Measurements from ENCODE around the gene LRRC7. TPM values are rescaled to one million over a fixed set of nuclear protein-coding genes. Genes with fewer than 3 reads are reported as not detected.

The LRRC7 gene
- total and polyA plus RNA-seq, 9 donors = 0.01 to 0.45 (median 0.13) TPM; not detected in 4

- no peaks in the 10 kb centered on the region for H3K27me3 ChIP-seq
- no peak overlapping the region for H3K27ac ChIP-seq
- intact Hi-C loops (cut with DNase I) = no loop called here
- H3K36me3 ChIP-seq = no peaks in the 10 kb centered on the region
- H3K9me3 ChIP-seq = no peaks in the 10 kb centered on the region
- no peak for DNase-seq
- TF ChIP-seq CTCF (IDR thresholded peaks at IDR 0.05) (no peak), EP300 (IDR thresholded peaks at IDR 0.05) (no peak), POLR2A (IDR thresholded peaks at IDR 0.05) (no peak)
- no peaks in the 10 kb centered on the region for H3K4me1 ChIP-seq (ENCODE audit: insufficient read depth)
- H3K4me3 ChIP-seq = no peak overlapping the region
- WGBS, 3 donors = 84 to 88% (median 85%) methylated on average over 3 of the region's 3 CpGs
These were observed 265.8 kb downstream of the LRRC7 start for GRCh38 chr1:69833536-69833935.

- Histone ChIP-seq H3K27ac (no peak overlapping the region), H3K4me3 (no peak overlapping the region), H3K4me1 (ENCODE audit: insufficient read depth) (no peaks in the 10 kb centered on the region), H3K36me3 (no peaks in the 10 kb centered on the region), H3K27me3 (no peaks in the 10 kb centered on the region), H3K9me3 (no peaks in the 10 kb centered on the region)
- no peak for DNase-seq
- TF ChIP-seq EP300 (IDR thresholded peaks at IDR 0.05) (no peak), POLR2A (IDR thresholded peaks at IDR 0.05) (no peak), CTCF (IDR thresholded peaks at IDR 0.05) (no peak)
- intact Hi-C loops (cut with DNase I) = no loop called here
- WGBS, 3 donors = 73 to 88% (median 86%) methylated on average over 2 of the region's 2 CpGs
These were observed 266.6 kb downstream of the LRRC7 start for GRCh38 chr1:69834336-69834735.

GRCh38 chr1:69835955-69836354 is 268.2 kb downstream of the LRRC7 start:
- H3K4me3 ChIP-seq = no peak overlapping the region
- no peak for TF ChIP-seq POLR2A (IDR thresholded peaks at IDR 0.05)
- no peak for TF ChIP-seq CTCF (IDR thresholded peaks at IDR 0.05)
- no peak for TF ChIP-seq EP300 (IDR thresholded peaks at IDR 0.05)
- no peaks in the 10 kb centered on the region for H3K4me1 ChIP-seq (ENCODE audit: insufficient read depth)
- DNase-seq = no peak
- no peaks in the 10 kb centered on the region for H3K27me3 ChIP-seq
- H3K9me3 ChIP-seq = no peaks in the 10 kb centered on the region
- WGBS, 3 donors = 79 to 89% (median 88%) methylated on average over 2 of the region's 2 CpGs
- no peak overlapping the region for H3K27ac ChIP-seq
- no peaks in the 10 kb centered on the region for H3K36me3 ChIP-seq
- intact Hi-C loops (cut with DNase I) = no loop called here

- H3K4me3 ChIP-seq = no peak overlapping the region
- no peaks in the 10 kb centered on the region for H3K27me3 ChIP-seq
- H3K27ac ChIP-seq = no peak overlapping the region
- WGBS, 3 donors = 91 to 96% (median 95%) methylated on average over 1 of the region's 1 CpG
- intact Hi-C loops (cut with DNase I) = no loop called here
- no peaks in the 10 kb centered on the region for H3K4me1 ChIP-seq (ENCODE audit: insufficient read depth)
- no peak for DNase-seq
- H3K36me3 ChIP-seq = no peaks in the 10 kb centered on the region
- no peaks in the 10 kb centered on the region for H3K9me3 ChIP-seq
- TF ChIP-seq CTCF (IDR thresholded peaks at IDR 0.05) (no peak), EP300 (IDR thresholded peaks at IDR 0.05) (no peak), POLR2A (IDR thresholded peaks at IDR 0.05) (no peak)
These were observed 269.4 kb downstream of the LRRC7 start for GRCh38 chr1:69836971-69837636.

All from ovary (tissue), 9 donors.